Tibial nerve (tissue), 4 donors: ENCODE data around the gene GPR75. TPM values are rescaled to one million over a fixed set of nuclear protein-coding genes. Genes with fewer than 3 reads are reported as not detected.

Experiments used
- DNase-seq, 2 donors: peaks; one replicate each; pipeline ENCODE4 v3.0.0-alpha.2; 2019; ENCODE audit warnings: low spot score in 2 of 2
- H3K27ac ChIP-seq, 4 donors: fragments of 200-600 bp; sonication (generic) in 3 of 4; one replicate each; pipeline ENCODE4 v1.5.1; 2017 to 2019; ENCODE audit warnings: mild to moderate bottlenecking in 1 of 4
- H3K27me3 ChIP-seq, 2 donors: fragments of 200-600 bp; sonication (generic) in 1 of 2; one replicate each; pipeline versions ENCODE4 v1.5.1 to v1.6.0; 2017 to 2019
- H3K36me3 ChIP-seq, 3 donors: fragments of 200-600 bp; sonication (generic); one replicate each; pipeline ENCODE4 v1.5.1; 2018 to 2019
- H3K4me1 ChIP-seq, 4 donors: fragments of 200-600 bp; sonication (generic) in 3 of 4; one replicate each; pipeline ENCODE4 v1.5.1; 2017 to 2019
- H3K4me3 ChIP-seq, 4 donors: fragments of 200-600 bp; sonication (generic) in 3 of 4; one replicate each; pipeline ENCODE4 v1.5.1; 2017 to 2019; ENCODE audit warnings: mild to moderate bottlenecking in 1 of 4, moderate library complexity in 1 of 4
- H3K9me3 ChIP-seq, 4 donors: fragments of 200-600 bp; sonication (generic) in 3 of 4; one replicate each; pipeline ENCODE4 v1.5.1; 2017 to 2019
- CTCF ChIP-seq, 5 experiments: fragments of 200-600 bp in 3 of 5; fragments of 450-650 bp in 2 of 5; sonication (generic) in 3 of 5; IDR thresholded peaks; one replicate each; pipeline ENCODE4 v1.5.1; 2016 to 2019; ENCODE audit warnings: antibody characterized with exemption in 5 of 5, mild to moderate bottlenecking in 3 of 5, moderate library complexity in 2 of 5
- EP300 ChIP-seq, 2 donors: sonication (generic); formaldehyde crosslinking; IDR thresholded peaks; one replicate each; pipeline ENCODE4 v1.6.1; 2017; ENCODE audit warnings: antibody characterized with exemption in 2 of 2, mild to moderate bottlenecking in 1 of 2
- POLR2A ChIP-seq, 2 donors: fragments of 450-650 bp; IDR thresholded peaks; one replicate each; pipeline ENCODE4 v1.6.1; 2017; ENCODE audit warnings: antibody characterized with exemption in 2 of 2, mild to moderate bottlenecking in 2 of 2, moderate library complexity in 2 of 2
- WGBS, 2 donors: methylation state at CpG; one replicate each; pipeline ENCODE4 v1.1.5; 2018; 5-methylcytosine and 5-hydroxymethylcytosine counted together
- total RNA-seq, 4 donors: library from RNA; depleted of rRNA; stranded (reverse); fragments of >200 nt; gene quantifications; one replicate each; pipeline ENCODE4 v1.1.0, GENCODE V29; 2016

Gene GPR75
- total RNA-seq, 4 donors from 2014 or later: 0.98 to 2.2 (median 2.0) TPM

GRCh38 chr2:53867169-53867568 lies 7.4 kb upstream of the GPR75 start:
- WGBS, 2 donors: 89 to 97% methylated on average over 5 of the region's 5 CpGs
- no peak for TF ChIP-seq EP300 (IDR thresholded peaks at IDR 0.05)
- TF ChIP-seq POLR2A (IDR thresholded peaks at IDR 0.05): no peak
- TF ChIP-seq CTCF (IDR thresholded peaks at IDR 0.05): no peak
- Histone ChIP-seq H3K27ac (no peak overlapping the region), H3K36me3 (peaks cover 0 to 77% (median 4%) of the 10 kb centered on the region in 3 donors), H3K4me1 (no peaks in the 10 kb centered on the region), H3K4me3 (no peak overlapping the region), H3K9me3 (no peaks in the 10 kb centered on the region), H3K27me3 (no peaks in the 10 kb centered on the region)
- no peak for DNase-seq

GRCh38 chr2:53865962-53866361 lies 6.2 kb upstream of the GPR75 start:
- WGBS, 2 donors: 93% methylated on average over 5 of the region's 5 CpGs
- no peak overlapping the region for H3K4me3 ChIP-seq
- peaks cover 0 to 65% (median 4%) of the 10 kb centered on the region in 3 donors for H3K36me3 ChIP-seq
- TF ChIP-seq EP300 (IDR thresholded peaks at IDR 0.05) (no peak), POLR2A (IDR thresholded peaks at IDR 0.05) (no peak)
- no peak overlapping the region for H3K27ac ChIP-seq
- H3K4me1 ChIP-seq: no peaks in the 10 kb centered on the region
- no peak for DNase-seq
- H3K27me3 ChIP-seq: no peaks in the 10 kb centered on the region
- H3K9me3 ChIP-seq: no peaks in the 10 kb centered on the region

GRCh38 chr2:53865264-53865663 lies 5.5 kb upstream of the GPR75 start:
- H3K4me3 ChIP-seq: no peak overlapping the region
- no peak overlapping the region for H3K27ac ChIP-seq
- H3K4me1 ChIP-seq: no peaks in the 10 kb centered on the region
- no peaks in the 10 kb centered on the region for H3K27me3 ChIP-seq
- WGBS, 2 donors: 84 to 86% methylated on average over 2 of the region's 2 CpGs
- DNase-seq: no peak
- no peak for TF ChIP-seq CTCF (IDR thresholded peaks at IDR 0.05)
- TF ChIP-seq EP300 (IDR thresholded peaks at IDR 0.05): no peak
- TF ChIP-seq POLR2A (IDR thresholded peaks at IDR 0.05): no peak
- H3K9me3 ChIP-seq: no peaks in the 10 kb centered on the region
- H3K36me3 ChIP-seq: peaks cover 0 to 61% (median 4%) of the 10 kb centered on the region in 3 donors

- no peak overlapping the region for H3K27ac ChIP-seq
- no peak for DNase-seq
- H3K27me3 ChIP-seq: no peaks in the 10 kb centered on the region
- H3K9me3 ChIP-seq: no peaks in the 10 kb centered on the region
- TF ChIP-seq POLR2A (IDR thresholded peaks at IDR 0.05): no peak
- TF ChIP-seq EP300 (IDR thresholded peaks at IDR 0.05): no peak
- TF ChIP-seq CTCF (IDR thresholded peaks at IDR 0.05): no peak
- H3K36me3 ChIP-seq: peaks cover 0 to 51% (median 4%) of the 10 kb centered on the region in 3 donors
- H3K4me1 ChIP-seq: peaks cover 0 to 10% (median 0%) of the 10 kb centered on the region in 4 donors
- H3K4me3 ChIP-seq: no peak overlapping the region
- WGBS, 2 donors: 92 to 98% methylated on average over 4 to 6 of the region's 6 CpGs
Observed at GRCh38 chr2:53863538-53864227, 3.9 kb upstream of the GPR75 start.

DNA sequence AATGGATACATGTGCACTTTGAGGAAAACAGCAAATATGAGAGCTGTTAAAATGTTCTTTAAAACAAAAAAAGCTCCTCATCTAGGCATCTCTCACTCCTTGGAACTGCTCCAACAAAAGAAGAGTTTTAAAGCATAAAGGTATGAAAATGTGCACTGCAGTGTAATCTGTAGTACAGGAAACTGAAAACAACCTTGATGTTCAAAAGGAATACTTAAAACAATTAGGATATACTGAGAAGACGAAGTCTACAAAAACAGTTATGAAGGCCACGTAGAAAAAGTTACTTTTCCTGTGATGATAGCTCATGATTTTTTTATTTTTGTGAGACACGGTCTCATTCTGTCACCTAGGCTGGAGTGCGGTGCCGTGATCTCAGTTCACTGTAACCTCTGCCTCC lies 2.1 kb upstream of the GPR75 start:
- H3K4me1 ChIP-seq: peaks cover 0 to 10% (median 0%) of the 10 kb centered on the region in 4 donors
- no peak for TF ChIP-seq CTCF (IDR thresholded peaks at IDR 0.05)
- TF ChIP-seq EP300 (IDR thresholded peaks at IDR 0.05): no peak
- no peak for TF ChIP-seq POLR2A (IDR thresholded peaks at IDR 0.05)
- no peaks in the 10 kb centered on the region for H3K27me3 ChIP-seq
- no peaks in the 10 kb centered on the region for H3K9me3 ChIP-seq
- no peak overlapping the region for H3K27ac ChIP-seq
- H3K4me3 ChIP-seq: no peak overlapping the region
- no peak for DNase-seq
- WGBS, 2 donors: 95% methylated on average over 5 of the region's 5 CpGs
- H3K36me3 ChIP-seq: peaks cover 0 to 37% (median 4%) of the 10 kb centered on the region in 3 donors
